Brain microvascular endothelial cell (primary cell): ENCODE data around the gene LCT.
"Not testable (repeated sequence)": the region's sequence is repeated elsewhere in the genome, so short reads cannot be mapped to it uniquely, and the experiment has no call there.

ENCODE experiments used
- DNase-seq: peaks from one replicate; pipeline ENCODE4 v3.0.0-alpha.2; 2020
- H3K27ac ChIP-seq: fragments of 250-450 bp; sonication (Bioruptor Pico); 2 replicates; pipeline ENCODE4 v1.5.1; 2020; ENCODE audit warnings: mild to moderate bottlenecking, moderate library complexity
- H3K27me3 ChIP-seq: fragments of 250-450 bp; sonication (Bioruptor Pico); replicated peaks from 2 replicates; pipeline ENCODE4 v1.5.1; 2020; ENCODE audit warnings: mild to moderate bottlenecking
- H3K36me3 ChIP-seq: fragments of 250-450 bp; sonication (Bioruptor Pico); replicated peaks from 2 replicates; pipeline ENCODE4 v1.5.1; 2020; ENCODE audit warnings: mild to moderate bottlenecking
- H3K4me3 ChIP-seq: 2 replicates; pipeline ENCODE4 v1.5.1; 2011; ENCODE audit warnings: low read depth, mild to moderate bottlenecking, control low read depth, low read length, moderate library complexity
- CTCF ChIP-seq: IDR thresholded peaks from 2 replicates; pipeline ENCODE4 v1.5.1; 2011; ENCODE audit warnings: low read depth, mild to moderate bottlenecking, moderate library complexity, low read length, control low read depth, inconsistent platforms; ENCODE audit errors: missing control alignments
- in situ Hi-C: cut with HindIII; loops from 2 replicates; pipeline ENCODE4 v1.10.0; 2017; ENCODE audit warnings: low sequenced_read_pairs, low pct_ligation_motif_present

The LCT gene

DNA sequence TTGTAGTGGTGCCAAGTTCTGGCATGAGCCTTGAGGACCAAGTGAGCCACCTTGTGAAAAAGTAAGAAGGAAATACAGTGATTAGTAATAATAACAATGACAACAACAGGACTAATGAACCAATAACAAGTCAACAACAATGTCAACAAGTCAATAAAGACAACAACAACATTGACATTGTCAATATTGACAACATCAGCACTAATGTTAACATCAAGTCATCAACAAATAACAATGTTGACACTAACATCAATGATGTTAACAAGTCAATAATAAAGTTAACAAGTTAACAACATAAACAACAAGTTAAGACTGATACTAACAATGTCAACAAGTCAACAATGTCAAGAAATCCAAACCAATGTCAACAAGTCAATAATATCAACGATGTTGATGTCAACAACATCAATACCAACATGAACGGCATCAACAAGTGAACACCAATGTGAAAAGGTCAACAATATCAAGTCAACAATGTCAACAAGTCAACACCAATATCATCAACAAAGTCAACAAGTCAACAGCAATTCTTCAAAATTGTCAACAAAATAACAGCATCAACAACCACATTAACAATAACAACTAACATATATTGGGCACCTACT is 24.0 kb downstream of the LCT start:
- TF ChIP-seq CTCF, result no peak
- in situ Hi-C loops, result no loop called here
- H3K4me3 ChIP-seq, result no peak overlapping the region
- no peak overlapping the region for H3K27ac ChIP-seq
- DNase-seq, result no peak
- no peaks in the 10 kb centered on the region for H3K27me3 ChIP-seq
- no peaks in the 10 kb centered on the region for H3K36me3 ChIP-seq

DNA sequence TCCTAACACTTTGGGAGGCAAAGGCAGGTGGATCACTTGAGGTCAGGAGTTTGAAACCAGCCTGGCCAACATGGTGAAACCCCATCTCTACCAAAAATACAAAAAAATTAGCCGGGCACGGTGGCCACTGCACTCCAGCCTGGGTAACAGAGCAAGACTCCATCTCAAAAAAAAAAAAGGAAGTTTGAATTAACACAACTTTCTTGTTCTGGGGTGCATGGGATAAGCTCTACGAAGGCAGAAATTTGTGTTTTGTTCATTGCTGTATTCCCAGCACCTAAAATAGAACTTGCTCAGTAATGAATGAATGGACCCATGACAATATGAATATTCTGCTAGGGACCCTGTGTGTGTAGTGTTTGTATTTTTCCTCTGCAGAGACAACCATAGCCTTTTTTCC is 29.1 kb downstream of the LCT start:
- H3K27me3 ChIP-seq, DNase-seq, in situ Hi-C loops, H3K36me3 ChIP-seq, H3K27ac ChIP-seq, H3K4me3 ChIP-seq: not testable (repeated sequence)

DNA sequence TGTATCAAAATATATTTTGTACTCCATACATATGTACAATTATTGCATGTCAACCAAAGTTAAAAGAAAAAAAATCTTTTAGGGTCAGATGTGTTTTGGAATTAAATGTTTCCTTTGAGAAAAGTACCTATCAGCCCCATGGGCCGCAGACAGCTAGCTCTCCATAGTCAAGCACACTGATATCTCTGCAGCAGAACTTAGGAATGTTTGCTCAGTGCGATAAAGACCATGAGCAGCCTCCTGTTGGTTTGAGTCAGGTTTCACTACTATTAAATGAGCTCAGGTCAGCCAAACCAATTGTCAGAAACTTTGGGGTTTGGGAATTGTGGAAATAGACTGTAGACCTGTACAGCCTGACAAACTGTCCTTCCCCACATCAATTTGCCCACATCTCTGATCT is 33.7 kb downstream of the LCT start:
- no peak overlapping the region for H3K27ac ChIP-seq
- in situ Hi-C loops, result no loop called here
- no peak overlapping the region for H3K4me3 ChIP-seq
- no peak for DNase-seq
- no peaks in the 10 kb centered on the region for H3K36me3 ChIP-seq
- H3K27me3 ChIP-seq, result no peaks in the 10 kb centered on the region
- TF ChIP-seq CTCF, result no peak

- H3K27me3 ChIP-seq, result no peaks in the 10 kb centered on the region
- no peak overlapping the region for H3K4me3 ChIP-seq
- H3K27ac ChIP-seq, result no peak overlapping the region
- no peaks in the 10 kb centered on the region for H3K36me3 ChIP-seq
- in situ Hi-C loops, result no loop called here
- no peak for DNase-seq
- no peak for TF ChIP-seq CTCF
These were observed 34.6 kb downstream of the LCT start for GRCh38 chr2:135802350-135802749.

- Histone ChIP-seq H3K36me3 (no peaks in the 10 kb centered on the region), H3K27ac (no peak overlapping the region), H3K4me3 (no peak overlapping the region), H3K27me3 (no peaks in the 10 kb centered on the region)
- TF ChIP-seq CTCF, result no peak
- in situ Hi-C loops, result no loop called here
- DNase-seq, result no peak
These were observed 36.2 kb downstream of the LCT start for GRCh38 chr2:135800513-135801460.

DNA sequence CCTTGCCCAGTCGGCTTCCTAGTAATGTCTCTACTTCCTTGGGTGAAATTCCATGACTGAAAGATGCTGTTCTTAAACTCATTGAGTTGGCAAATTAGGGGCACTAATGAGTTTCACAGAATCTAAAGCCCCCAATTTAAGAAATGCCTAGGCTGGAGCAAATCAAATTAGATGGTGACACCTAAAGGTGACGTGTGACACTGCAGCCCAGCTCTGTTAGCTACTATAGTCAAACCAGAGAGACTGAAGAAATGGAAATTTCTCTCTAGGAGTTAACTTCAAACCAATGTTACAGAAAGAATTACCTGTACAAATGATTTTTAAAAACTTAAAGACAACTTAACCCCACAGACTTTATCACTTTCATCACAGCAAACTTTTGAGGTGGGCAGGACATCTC is 37.2 kb downstream of the LCT start:
- peak; percentile 24 for TF ChIP-seq CTCF
- Histone ChIP-seq H3K36me3 (no peaks in the 10 kb centered on the region), H3K27me3 (no peaks in the 10 kb centered on the region), H3K4me3 (no peak overlapping the region), H3K27ac (no peak overlapping the region)
- DNase-seq, result no peak
- in situ Hi-C loops, result no loop called here
